Suppressor macrophage (primary cell): ENCODE measurements around the gene EFCC1.
A peak's percentile ranks its signal among the peaks of the same experiment; 100 is the strongest.

Experiments
- DNase-seq, 4 experiments: peaks; one replicate each; pipeline ENCODE4 v3.0.0-alpha.2; 2020 to 2022

Gene EFCC1

GRCh38 chr3:129015388-129016105, 14.4 kb downstream of the EFCC1 start:
- peak in 3 of 4 experiments; percentile 34 to 47 (median 40) for DNase-seq

- DNase-seq = peak; percentile 32 to 68 (median 57)
These were observed 15.2 kb downstream of the EFCC1 start for GRCh38 chr3:129016356-129016719.

GRCh38 chr3:129016720-129017483, 15.8 kb downstream of the EFCC1 start:
- DNase-seq = no peak

GRCh38 chr3:129017484-129017899, 16.4 kb downstream of the EFCC1 start:
- DNase-seq = no peak

- no peak for DNase-seq
These were observed 17.2 kb downstream of the EFCC1 start for GRCh38 chr3:129018271-129018670.

GRCh38 chr3:129018751-129019150, 17.6 kb downstream of the EFCC1 start:
- DNase-seq = no peak

- DNase-seq = no peak
These were observed 18.2 kb downstream of the EFCC1 start for GRCh38 chr3:129019266-129019665.

GRCh38 chr3:129020691-129021090, 19.6 kb downstream of the EFCC1 start:
- no peak for DNase-seq

GRCh38 chr3:129021140-129021551, 20.0 kb downstream of the EFCC1 start:
- DNase-seq = no peak

- no peak for DNase-seq
These were observed 21.3 kb downstream of the EFCC1 start for GRCh38 chr3:129022114-129023007.

- DNase-seq = no peak
These were observed 21.9 kb downstream of the EFCC1 start for GRCh38 chr3:129023008-129023358.

- DNase-seq = no peak
These were observed 22.8 kb downstream of the EFCC1 start for GRCh38 chr3:129023909-129024308.

- no peak for DNase-seq
These were observed 24.0 kb downstream of the EFCC1 start for GRCh38 chr3:129025108-129025507.

GRCh38 chr3:129025691-129026435, 24.8 kb downstream of the EFCC1 start:
- no peak for DNase-seq

- peak; percentile 92 to 96 (median 94) for DNase-seq
These were observed 25.8 kb downstream of the EFCC1 start for GRCh38 chr3:129026728-129027543.

- no peak for DNase-seq
These were observed 26.4 kb downstream of the EFCC1 start for GRCh38 chr3:129027544-129027880.

- DNase-seq = no peak
These were observed 27.8 kb downstream of the EFCC1 start for GRCh38 chr3:129028866-129029265.

GRCh38 chr3:129030611-129031010, 29.5 kb downstream of the EFCC1 start:
- no peak for DNase-seq

- no peak for DNase-seq
These were observed 30.5 kb downstream of the EFCC1 start for GRCh38 chr3:129031476-129032215.

GRCh38 chr3:129032716-129033115, 31.6 kb downstream of the EFCC1 start:
- no peak for DNase-seq

GRCh38 chr3:129033151-129033550, 32.0 kb downstream of the EFCC1 start:
- DNase-seq = no peak
